ENCODE results near the gene PTTG2. TPM values are rescaled to one million over a fixed set of nuclear protein-coding genes. Genes with fewer than 3 reads are reported as not detected.

PTTG2 gene
- polyA plus RNA-seq, 1 of the 3 experiments (the other 2 are of a cell fraction), result not detected

DNA sequence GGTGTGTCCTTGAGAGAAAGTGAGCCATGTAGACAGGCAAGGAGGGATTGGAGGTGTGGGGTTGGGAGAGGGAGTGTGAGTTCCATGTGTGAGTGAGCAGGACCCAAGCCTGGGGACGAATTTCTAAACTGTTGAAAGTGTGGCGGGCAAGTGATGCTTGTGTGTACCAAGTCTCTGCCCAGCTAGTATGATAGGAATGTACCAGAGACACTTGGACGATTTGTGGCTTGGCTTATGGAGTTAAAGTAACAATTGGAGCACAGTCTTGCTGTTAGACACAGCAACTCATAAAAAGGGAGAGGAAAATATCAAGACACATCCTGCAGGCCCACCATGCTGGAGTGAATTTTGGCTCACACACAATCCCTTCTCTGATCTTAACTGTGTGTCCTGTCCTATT, 8.5 kb downstream of the PTTG2 start:
- TF ChIP-seq RXRA (IDR thresholded peaks at IDR 0.05; ENCODE audit: borderline replicate concordance, low read depth) (no peak), ELF1 (IDR thresholded peaks at IDR 0.05) (no peak), CHD2 (IDR thresholded peaks at IDR 0.05; ENCODE audit: low read length, partially characterized antibody) (no peak), TAF1 (IDR thresholded peaks at IDR 0.05; ENCODE audit: borderline replicate concordance, low read depth, low read length) (no peak), NRF1 (IDR thresholded peaks at IDR 0.05; ENCODE audit: low read depth, low read length) (no peak), POLR2AphosphoS5 (IDR thresholded peaks at IDR 0.05; ENCODE audit: low read depth, low read length) (no peak), FOSL2 (IDR thresholded peaks at IDR 0.05; ENCODE audit: borderline replicate concordance, low read depth) (no peak), FOXJ3 (CRISPR knock-in tag; IDR thresholded peaks at IDR 0.05) (no peak), TEAD4 (IDR thresholded peaks at IDR 0.05; ENCODE audit: borderline replicate concordance, insufficient read depth) (no peak), JUND (IDR thresholded peaks at IDR 0.05) (no peak), EZH2phosphoT487 (IDR thresholded peaks at IDR 0.05; ENCODE audit: borderline replicate concordance, low read depth) (no peak), TCF12 (IDR thresholded peaks at IDR 0.05) (no peak), FOXM1 (IDR thresholded peaks at IDR 0.05; ENCODE audit: low read depth) (no peak), RAD21 (IDR thresholded peaks at IDR 0.05; ENCODE audit: low read length) (no peak)
- TF ChIP-seq, protein P1, sequence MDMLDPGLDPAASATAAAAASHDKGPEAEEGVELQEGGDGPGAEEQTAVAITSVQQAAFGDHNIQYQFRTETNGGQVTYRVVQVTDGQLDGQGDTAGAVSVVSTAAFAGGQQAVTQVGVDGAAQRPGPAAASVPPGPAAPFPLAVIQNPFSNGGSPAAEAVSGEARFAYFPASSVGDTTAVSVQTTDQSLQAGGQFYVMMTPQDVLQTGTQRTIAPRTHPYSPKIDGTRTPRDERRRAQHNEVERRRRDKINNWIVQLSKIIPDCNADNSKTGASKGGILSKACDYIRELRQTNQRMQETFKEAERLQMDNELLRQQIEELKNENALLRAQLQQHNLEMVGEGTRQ (IDR thresholded peaks at IDR 0.05; ENCODE audit: borderline replicate concordance, low read depth, low read length), result no peak
- TF ChIP-seq, protein P2, sequence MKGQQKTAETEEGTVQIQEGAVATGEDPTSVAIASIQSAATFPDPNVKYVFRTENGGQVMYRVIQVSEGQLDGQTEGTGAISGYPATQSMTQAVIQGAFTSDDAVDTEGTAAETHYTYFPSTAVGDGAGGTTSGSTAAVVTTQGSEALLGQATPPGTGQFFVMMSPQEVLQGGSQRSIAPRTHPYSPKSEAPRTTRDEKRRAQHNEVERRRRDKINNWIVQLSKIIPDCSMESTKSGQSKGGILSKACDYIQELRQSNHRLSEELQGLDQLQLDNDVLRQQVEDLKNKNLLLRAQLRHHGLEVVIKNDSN (IDR thresholded peaks at IDR 0.05; ENCODE audit: borderline replicate concordance, low read depth), result no peak
- TF ChIP-seq, protein P3, sequence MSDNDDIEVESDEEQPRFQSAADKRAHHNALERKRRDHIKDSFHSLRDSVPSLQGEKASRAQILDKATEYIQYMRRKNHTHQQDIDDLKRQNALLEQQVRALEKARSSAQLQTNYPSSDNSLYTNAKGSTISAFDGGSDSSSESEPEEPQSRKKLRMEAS (IDR thresholded peaks at IDR 0.05; ENCODE audit: low read depth), result no peak
- TF ChIP-seq, protein P4, sequence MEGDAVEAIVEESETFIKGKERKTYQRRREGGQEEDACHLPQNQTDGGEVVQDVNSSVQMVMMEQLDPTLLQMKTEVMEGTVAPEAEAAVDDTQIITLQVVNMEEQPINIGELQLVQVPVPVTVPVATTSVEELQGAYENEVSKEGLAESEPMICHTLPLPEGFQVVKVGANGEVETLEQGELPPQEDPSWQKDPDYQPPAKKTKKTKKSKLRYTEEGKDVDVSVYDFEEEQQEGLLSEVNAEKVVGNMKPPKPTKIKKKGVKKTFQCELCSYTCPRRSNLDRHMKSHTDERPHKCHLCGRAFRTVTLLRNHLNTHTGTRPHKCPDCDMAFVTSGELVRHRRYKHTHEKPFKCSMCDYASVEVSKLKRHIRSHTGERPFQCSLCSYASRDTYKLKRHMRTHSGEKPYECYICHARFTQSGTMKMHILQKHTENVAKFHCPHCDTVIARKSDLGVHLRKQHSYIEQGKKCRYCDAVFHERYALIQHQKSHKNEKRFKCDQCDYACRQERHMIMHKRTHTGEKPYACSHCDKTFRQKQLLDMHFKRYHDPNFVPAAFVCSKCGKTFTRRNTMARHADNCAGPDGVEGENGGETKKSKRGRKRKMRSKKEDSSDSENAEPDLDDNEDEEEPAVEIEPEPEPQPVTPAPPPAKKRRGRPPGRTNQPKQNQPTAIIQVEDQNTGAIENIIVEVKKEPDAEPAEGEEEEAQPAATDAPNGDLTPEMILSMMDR (IDR thresholded peaks at IDR 0.05), result no peak
- TF ChIP-seq, protein P5, sequence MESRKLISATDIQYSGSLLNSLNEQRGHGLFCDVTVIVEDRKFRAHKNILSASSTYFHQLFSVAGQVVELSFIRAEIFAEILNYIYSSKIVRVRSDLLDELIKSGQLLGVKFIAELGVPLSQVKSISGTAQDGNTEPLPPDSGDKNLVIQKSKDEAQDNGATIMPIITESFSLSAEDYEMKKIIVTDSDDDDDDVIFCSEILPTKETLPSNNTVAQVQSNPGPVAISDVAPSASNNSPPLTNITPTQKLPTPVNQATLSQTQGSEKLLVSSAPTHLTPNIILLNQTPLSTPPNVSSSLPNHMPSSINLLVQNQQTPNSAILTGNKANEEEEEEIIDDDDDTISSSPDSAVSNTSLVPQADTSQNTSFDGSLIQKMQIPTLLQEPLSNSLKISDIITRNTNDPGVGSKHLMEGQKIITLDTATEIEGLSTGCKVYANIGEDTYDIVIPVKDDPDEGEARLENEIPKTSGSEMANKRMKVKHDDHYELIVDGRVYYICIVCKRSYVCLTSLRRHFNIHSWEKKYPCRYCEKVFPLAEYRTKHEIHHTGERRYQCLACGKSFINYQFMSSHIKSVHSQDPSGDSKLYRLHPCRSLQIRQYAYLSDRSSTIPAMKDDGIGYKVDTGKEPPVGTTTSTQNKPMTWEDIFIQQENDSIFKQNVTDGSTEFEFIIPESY (IDR thresholded peaks at IDR 0.05; ENCODE audit: borderline replicate concordance, low read depth), result no peak
- ChIA-PET POLR2A (no interaction called here), CTCF (no interaction called here)
- H4K20me1 ChIP-seq (ENCODE audit: insufficient read depth), result no peaks in the 10 kb centered on the region
- H3K27me3 ChIP-seq (ENCODE audit: insufficient read depth), result no peaks in the 10 kb centered on the region; the same call in 1 of the 2 replicates
- no peaks in the 10 kb centered on the region for H3F3A ChIP-seq (replicated peaks; ENCODE audit: insufficient read depth)
- no peaks in the 10 kb centered on the region for H3K79me2 ChIP-seq (ENCODE audit: insufficient read depth)
- no peak overlapping the region for H3K9ac ChIP-seq
- no peak for DNase-seq
- H3K4me3 ChIP-seq (ENCODE audit: low read depth in 2 of 2, low read length in 1 of 2), result no peak overlapping the region
- H3K4me2 ChIP-seq, result no peak overlapping the region
- H3K9me3 ChIP-seq, result no peaks in the 10 kb centered on the region
- no peaks in the 10 kb centered on the region for H3K36me3 ChIP-seq (replicated peaks in 1 of 2; ENCODE audit: control insufficient read depth in 1 of 2, insufficient read depth in 2 of 2, low read length in 1 of 2)
- no peak overlapping the region for H3K27ac ChIP-seq (ENCODE audit: low read depth in 2 of 2, low read length in 1 of 2)
- no peak overlapping the region for H2AFZ ChIP-seq (ENCODE audit: low read depth)
- WGBS (ENCODE audit: low lambda C conversion rate), result 52% methylated on average over 3 of the region's 3 CpGs
- no peaks in the 10 kb centered on the region for H3K9me2 ChIP-seq
- no peaks in the 10 kb centered on the region; a peak in 1 of 4 replicates for H3K4me1 ChIP-seq (ENCODE audit: control insufficient read depth in 1 of 2, insufficient read depth in 2 of 2, low read depth in 1 of 2, low read length in 1 of 2)

All from SK-N-SH (cell line).